GM23338 (cell line): ENCODE measurements around the gene TCF12. TPM values are rescaled to one million over a fixed set of nuclear protein-coding genes. Genes with fewer than 3 reads are reported as not detected.

ENCODE experiments used
- ATAC-seq: fragments of 200-7000 bp; cut with Tn5 transposase; 3 replicates; pipeline ENCODE4 v1.9.1; 2020
- DNase-seq: peaks from one replicate; pipeline ENCODE4 v3.0.0-alpha.2; 2015; ENCODE audit warnings: low spot score
- H2AFZ ChIP-seq: fragments of 200-600 bp; sonication (generic); 2 replicates; pipeline ENCODE4 v1.8.0; 2016; ENCODE audit warnings: antibody characterized with exemption, mild to moderate bottlenecking, moderate library complexity
- H3F3A ChIP-seq: fragments of 200-600 bp; sonication (generic); replicated peaks from 2 replicates; pipeline ENCODE4 v1.8.0; 2017; ENCODE audit warnings: antibody characterized with exemption, mixed run types, low read depth
- H3K27ac ChIP-seq: fragments of 200-600 bp; sonication (generic); 2 replicates; pipeline ENCODE4 v1.6.1; 2016; ENCODE audit warnings: low read depth
- H3K27me3 ChIP-seq: fragments of 200-600 bp; sonication (generic); 2 replicates; pipeline ENCODE4 v1.8.0; 2016; ENCODE audit warnings: mild to moderate bottlenecking, mixed run types, moderate library complexity; ENCODE audit not compliant: insufficient read depth
- H3K36me3 ChIP-seq: fragments of 200-600 bp; sonication (generic); 2 replicates; pipeline ENCODE4 v1.8.0; 2016; ENCODE audit warnings: mild to moderate bottlenecking; ENCODE audit not compliant: insufficient read depth
- H3K4me1 ChIP-seq: fragments of 200-600 bp; sonication (generic); 2 replicates; pipeline ENCODE4 v1.8.0; 2016; ENCODE audit warnings: mild to moderate bottlenecking, moderate library complexity; ENCODE audit not compliant: insufficient read depth
- H3K4me2 ChIP-seq: fragments of 200-600 bp; sonication (generic); 2 replicates; pipeline ENCODE4 v1.7.1; 2017; ENCODE audit warnings: mixed run types
- H3K4me3 ChIP-seq: fragments of 200-600 bp; sonication (generic); 2 replicates; pipeline ENCODE4 v1.6.1; 2016; ENCODE audit warnings: mixed run types
- H3K79me2 ChIP-seq: fragments of 200-600 bp; sonication (generic); replicated peaks from 2 replicates; pipeline ENCODE4 v1.8.0; 2017; ENCODE audit warnings: mild to moderate bottlenecking; ENCODE audit not compliant: insufficient read depth
- H3K9me2 ChIP-seq: fragments of 200-600 bp; sonication (generic); 2 replicates; pipeline ENCODE4 v1.8.0; 2017; ENCODE audit not compliant: insufficient read depth
- H4K20me1 ChIP-seq: fragments of 200-600 bp; sonication (generic); replicated peaks from 2 replicates; pipeline ENCODE4 v1.8.0; 2017; ENCODE audit warnings: mild to moderate bottlenecking; ENCODE audit not compliant: insufficient read depth
- H3K27ac Mint-ChIP-seq: 2 replicates; pipeline ENCODE4 v1.8.0; 2020; ENCODE audit warnings: inconsistent platforms, mild to moderate bottlenecking, moderate library complexity, mixed read lengths
- H3K27me3 Mint-ChIP-seq: 3 replicates; pipeline ENCODE4 v1.8.0; 2022; ENCODE audit warnings: low read depth, mild to moderate bottlenecking, moderate library complexity, mixed read lengths, inconsistent platforms; ENCODE audit not compliant: insufficient read depth, poor library complexity
- H3K36me3 Mint-ChIP-seq: 3 replicates; pipeline ENCODE4 v1.8.0; 2021; ENCODE audit warnings: low read depth, mild to moderate bottlenecking, inconsistent platforms, moderate library complexity, mixed read lengths
- H3K4me1 Mint-ChIP-seq: 3 replicates; pipeline ENCODE4 v1.8.0; 2020; ENCODE audit warnings: mild to moderate bottlenecking, inconsistent platforms, mixed read lengths
- H3K4me3 Mint-ChIP-seq: 3 replicates; pipeline ENCODE4 v1.8.0; 2021; ENCODE audit warnings: moderate library complexity, mild to moderate bottlenecking, inconsistent platforms, mixed read lengths
- H3K9me3 Mint-ChIP-seq: 3 replicates; pipeline ENCODE4 v1.8.0; 2020; ENCODE audit warnings: moderate library complexity, mild to moderate bottlenecking, inconsistent platforms, mixed read lengths
- CREB1 ChIP-seq: fragments of 250-450 bp; sonication (Bioruptor Pico); IDR thresholded peaks from 2 replicates; pipeline ENCODE4 v1.5.0; 2020; ENCODE audit warnings: low read depth, mild to moderate bottlenecking, moderate library complexity
- ETS1 ChIP-seq: IDR thresholded peaks from 2 replicates; pipeline ENCODE4 v1.6.1; 2016; ENCODE audit warnings: antibody characterized with exemption
- EZH2phosphoT487 ChIP-seq: fragments of 200-600 bp; sonication (generic); IDR thresholded peaks from one replicate; pipeline ENCODE4 v1.8.1; 2018; ENCODE audit warnings: antibody characterized with exemption; ENCODE audit not compliant: unreplicated experiment
- NANOG ChIP-seq: IDR thresholded peaks from 2 replicates; pipeline ENCODE4 v1.6.1; 2016; ENCODE audit warnings: antibody characterized with exemption, borderline replicate concordance
- POLR2AphosphoS5 ChIP-seq: IDR thresholded peaks from 2 replicates; pipeline ENCODE4 v1.6.1; 2016; ENCODE audit warnings: antibody characterized with exemption, low read depth
- REST ChIP-seq: IDR thresholded peaks from one replicate; pipeline ENCODE4 v1.6.1; 2018; ENCODE audit warnings: antibody characterized with exemption; ENCODE audit not compliant: unreplicated experiment
- STAT1 ChIP-seq: IDR thresholded peaks from one replicate; pipeline ENCODE4 v1.6.1; 2016; ENCODE audit warnings: antibody characterized with exemption; ENCODE audit not compliant: unreplicated experiment
- ZNF331 ChIP-seq: fragments of 250-450 bp; sonication (Bioruptor Pico); IDR thresholded peaks from 2 replicates; pipeline ENCODE4 v1.5.0; 2020; ENCODE audit warnings: low read depth, mild to moderate bottlenecking, moderate library complexity
- ZNF462 ChIP-seq: fragments of 250-450 bp; sonication (Bioruptor Pico); IDR thresholded peaks from 2 replicates; pipeline ENCODE4 v1.5.0; 2020; ENCODE audit warnings: mild to moderate bottlenecking, moderate library complexity
- polyA plus RNA-seq: library from polyadenylated mRNA; unstranded; fragments of >200 nt; fragmentation: Nextera tagmentation; extraction: Ambion mirVana; gene quantifications from 2 replicates; pipeline ENCODE4 v1.2.1, GENCODE V29; 2016
- total RNA-seq: library from RNA; depleted of rRNA; stranded (reverse); fragments of >200 nt; shearing (Covaris generic); gene quantifications from 2 replicates; pipeline ENCODE4 v1.2.3, GENCODE V29; 2014

TCF12 gene
- total and polyA plus RNA-seq, 2 experiments from 2014 or later = 27.6 to 104 TPM

- peak overlapping the region; percentile 97 for H3K27ac Mint-ChIP-seq
- peak; percentile 61 for ATAC-seq
- Histone ChIP-seq H3K79me2 (no peaks in the 10 kb centered on the region), H3K4me1 (peaks cover 28% of the 10 kb centered on the region), H4K20me1 (no peaks in the 10 kb centered on the region), H3K27me3 (no peaks in the 10 kb centered on the region), H3K4me3 (no peak overlapping the region), H3K4me2 (no peak overlapping the region), H3F3A (no peaks in the 10 kb centered on the region), H3K27ac (no peak overlapping the region), H3K9me2 (no peaks in the 10 kb centered on the region), H3K36me3 (no peaks in the 10 kb centered on the region), H2AFZ (no peak overlapping the region)
- peaks cover 3% of the 10 kb centered on the region; the same call in 1 of the 3 replicates for H3K9me3 Mint-ChIP-seq
- TF ChIP-seq CREB1 (CRISPR knock-in tag) (no peak), POLR2AphosphoS5 (no peak), NANOG (0 out of 2 replicates have a peak, but pooled peaks have one; percentile 31), STAT1 (no peak), ZNF331 (CRISPR knock-in tag) (no peak)
- peaks cover 2% of the 10 kb centered on the region for H3K27me3 Mint-ChIP-seq
- H3K4me1 Mint-ChIP-seq = peaks cover 41% of the 10 kb centered on the region
- DNase-seq = peak; percentile 60
- peaks cover 60% of the 10 kb centered on the region for H3K36me3 Mint-ChIP-seq
- H3K4me3 Mint-ChIP-seq = no peak overlapping the region
These were observed 334.6 kb downstream of the TCF12 start for GRCh38 chr15:57253082-57253481.

GRCh38 chr15:57253500-57253899, 335.1 kb downstream of the TCF12 start:
- Mint-ChIP-seq H3K27ac (peak overlapping the region; percentile 97), H3K9me3 (peaks cover 3% of the 10 kb centered on the region; the same call in 1 of the 3 replicates), H3K36me3 (peaks cover 56% of the 10 kb centered on the region), H3K4me1 (peaks cover 45% of the 10 kb centered on the region), H3K4me3 (no peak overlapping the region), H3K27me3 (peaks cover 3% of the 10 kb centered on the region)
- Histone ChIP-seq H3K79me2 (no peaks in the 10 kb centered on the region), H3K9me2 (no peaks in the 10 kb centered on the region), H3K4me3 (no peak overlapping the region), H3K36me3 (no peaks in the 10 kb centered on the region), H3K27ac (no peak overlapping the region), H4K20me1 (no peaks in the 10 kb centered on the region), H3K4me1 (peaks cover 28% of the 10 kb centered on the region), H2AFZ (no peak overlapping the region), H3F3A (no peaks in the 10 kb centered on the region), H3K27me3 (no peaks in the 10 kb centered on the region), H3K4me2 (no peak overlapping the region)
- DNase-seq (no peak), ATAC-seq (no peak)
- TF ChIP-seq ZNF462 (no peak), ETS1 (no peak), CREB1 (CRISPR knock-in tag) (no peak), REST (no peak), STAT1 (no peak), NANOG (no peak), ZNF331 (CRISPR knock-in tag) (no peak), EZH2phosphoT487 (no peak)
